Subcutaneous adipose tissue (tissue), 4 donors: ENCODE measurements around the gene RAVER1. TPM values are rescaled to one million over a fixed set of nuclear protein-coding genes. Genes with fewer than 3 reads are reported as not detected.

ENCODE experiments used
- CTCF ChIP-seq: fragments of 450-650 bp; IDR thresholded peaks from one replicate; pipeline ENCODE4 v1.5.1; 2016; ENCODE audit warnings: low read depth, mild to moderate bottlenecking, control low read depth, antibody characterized with exemption, moderate library complexity
- total RNA-seq, 4 donors: library from RNA; depleted of rRNA; stranded (reverse); fragments of >200 nt; gene quantifications; one replicate each; pipeline ENCODE4 v1.1.0, GENCODE V29; 2016

Gene RAVER1
- total RNA-seq: 10 to 100 TPM in 1 of 4 donors, 1 to 10 TPM in 3; 5.9 to 22.4 (median 8.2) TPM

- no peak for TF ChIP-seq CTCF
Measured at GRCh38 chr19:10332965-10333757, at the start of gene RAVER1. Gene RAVER1 (minus strand): TSS chr19:10333529. CDS start chr19:10333507, 22 bp downstream.

GRCh38 chr19:10380313-10381102 lies 47.2 kb upstream of the RAVER1 start, which contains the start of gene TYK2:
Gene TYK2 (minus strand): TSS chr19:10380572. CDS start chr19:10378406, 2,166 bp downstream.
- no peak for TF ChIP-seq CTCF

GRCh38 chr19:10379880-10380312 lies 46.6 kb upstream of the RAVER1 start:
- TF ChIP-seq CTCF: no peak

GRCh38 chr19:10378124-10378523 lies 44.8 kb upstream of the RAVER1 start:
- no peak for TF ChIP-seq CTCF

GRCh38 chr19:10374931-10375330 lies 41.6 kb upstream of the RAVER1 start:
- TF ChIP-seq CTCF: no peak

- no peak for TF ChIP-seq CTCF
Measured at GRCh38 chr19:10372690-10373089, 39.4 kb upstream of the RAVER1 start.
